ENCODE data around the gene RAPGEF3.

DNA sequence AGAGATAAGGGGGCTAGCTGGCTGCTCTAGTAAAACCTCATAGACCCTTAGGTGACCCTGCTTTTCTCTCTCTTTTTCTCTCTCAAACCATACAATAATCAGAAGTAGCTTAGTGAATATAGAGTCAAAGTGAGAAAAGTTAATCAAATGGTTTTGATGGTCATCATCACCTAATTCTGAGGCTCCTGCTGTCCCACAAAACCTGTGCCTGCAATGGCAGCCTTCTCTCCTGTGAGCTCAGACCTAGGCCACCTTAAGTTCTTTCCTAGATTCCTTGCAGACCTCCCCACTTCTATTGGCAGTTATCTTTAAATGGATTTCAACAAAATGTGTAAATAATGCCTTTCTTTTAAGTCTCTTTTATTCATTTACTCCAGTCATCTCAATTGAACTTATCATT is 51.3 kb downstream of the RAPGEF3 start:
- TF ChIP-seq, protein P1, sequence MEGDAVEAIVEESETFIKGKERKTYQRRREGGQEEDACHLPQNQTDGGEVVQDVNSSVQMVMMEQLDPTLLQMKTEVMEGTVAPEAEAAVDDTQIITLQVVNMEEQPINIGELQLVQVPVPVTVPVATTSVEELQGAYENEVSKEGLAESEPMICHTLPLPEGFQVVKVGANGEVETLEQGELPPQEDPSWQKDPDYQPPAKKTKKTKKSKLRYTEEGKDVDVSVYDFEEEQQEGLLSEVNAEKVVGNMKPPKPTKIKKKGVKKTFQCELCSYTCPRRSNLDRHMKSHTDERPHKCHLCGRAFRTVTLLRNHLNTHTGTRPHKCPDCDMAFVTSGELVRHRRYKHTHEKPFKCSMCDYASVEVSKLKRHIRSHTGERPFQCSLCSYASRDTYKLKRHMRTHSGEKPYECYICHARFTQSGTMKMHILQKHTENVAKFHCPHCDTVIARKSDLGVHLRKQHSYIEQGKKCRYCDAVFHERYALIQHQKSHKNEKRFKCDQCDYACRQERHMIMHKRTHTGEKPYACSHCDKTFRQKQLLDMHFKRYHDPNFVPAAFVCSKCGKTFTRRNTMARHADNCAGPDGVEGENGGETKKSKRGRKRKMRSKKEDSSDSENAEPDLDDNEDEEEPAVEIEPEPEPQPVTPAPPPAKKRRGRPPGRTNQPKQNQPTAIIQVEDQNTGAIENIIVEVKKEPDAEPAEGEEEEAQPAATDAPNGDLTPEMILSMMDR (IDR thresholded peaks at IDR 0.05; ENCODE audit: poor library complexity) = no peak
- TF ChIP-seq EZH2 (IDR thresholded peaks at IDR 0.05; ENCODE audit: borderline replicate concordance) = no peak
- no peak for TF ChIP-seq EZH2phosphoT487 (IDR thresholded peaks at IDR 0.05; ENCODE audit: low read depth, severe bottlenecking, unreplicated experiment)
